Neural progenitor cell (in vitro differentiated cells): ENCODE measurements around the gene PHACTR2.

Source experiments
- CTCF ChIP-seq: fragments of 200-600 bp; sonication (generic); IDR thresholded peaks from 2 replicates; pipeline ENCODE4 v1.5.1; 2017; ENCODE audit warnings: antibody characterized with exemption, mild to moderate bottlenecking
- EZH2 ChIP-seq: fragments of 200-600 bp; sonication (generic); IDR thresholded peaks from 2 replicates; pipeline ENCODE4 v1.6.1; 2017; ENCODE audit warnings: antibody characterized with exemption, mild to moderate bottlenecking, moderate library complexity
- EZH2phosphoT487 ChIP-seq: fragments of 200-600 bp; sonication (generic); IDR thresholded peaks from 2 replicates; pipeline ENCODE4 v1.6.1; 2017; ENCODE audit warnings: antibody characterized with exemption

DNA sequence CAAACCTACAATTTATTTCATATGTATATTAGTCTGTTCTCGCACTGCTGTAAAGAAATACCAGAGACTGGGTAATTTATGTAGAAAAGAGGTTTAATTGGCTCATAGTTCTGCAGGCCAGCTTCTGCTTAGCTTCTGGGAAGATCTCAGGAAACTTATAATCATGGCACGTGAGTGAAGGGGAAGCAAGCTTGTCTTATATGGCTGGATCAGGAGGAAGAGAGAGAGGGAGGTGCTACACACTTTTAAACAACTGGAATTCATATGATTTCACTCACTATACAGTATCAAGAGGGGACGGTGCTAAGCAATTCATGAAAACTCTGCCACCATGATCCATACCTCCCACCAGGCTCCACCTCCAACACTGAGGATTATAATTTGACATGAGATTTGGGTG is 29.9 kb downstream of the PHACTR2 start:
- TF ChIP-seq EZH2 = no peak
- no peak for TF ChIP-seq CTCF
- TF ChIP-seq EZH2phosphoT487 = no peak
